Endothelial cell of umbilical vein (primary cell): ENCODE results near the gene ZNF414. TPM values are rescaled to one million over a fixed set of nuclear protein-coding genes. Genes with fewer than 3 reads are reported as not detected.

ENCODE experiments used
- BruUV-seq: library from RNA; stranded (reverse); fragments of 400-500 nt; replicated peaks from 2 replicates; lab custom pipeline; 2021; lab: Mats Ljungman, UMichigan
- CTCF ChIA-PET: fragments of 300-600, 350-600 bp; sonication (Branson Sonifier 250); formaldehyde crosslinking; loops from one replicate; lab custom pipeline; 2021; ENCODE audit warnings: antibody characterized with exemption, inconsistent platforms; lab: Charles Lee
- POLR2A ChIA-PET: fragments of 300-600, 350-600 bp; sonication (Branson Sonifier 250); formaldehyde crosslinking; loops from one replicate; lab custom pipeline; 2021; ENCODE audit warnings: antibody characterized with exemption, inconsistent platforms; lab: Charles Lee
- DNase-seq: peaks from one replicate; pipeline ENCODE4 v3.0.0-alpha.2; 2011; ENCODE audit warnings: low read depth, low spot score
- FAIRE-seq: peaks from 2 replicates; lab custom pipeline; 2011; peaks lifted over from hg19 to GRCh38; lab: Jason Lieb, UNC
- H2AFZ ChIP-seq: 2 replicates; pipeline ENCODE4 v1.6.0; 2012; ENCODE audit warnings: low read depth, low read length, control low read depth, inconsistent platforms
- H3K27ac ChIP-seq: 2 replicates; pipeline ENCODE4 v1.5.1; 2011; ENCODE audit warnings: low read depth, mild to moderate bottlenecking, control low read depth, low read length, moderate library complexity; ENCODE audit not compliant: insufficient read depth
- H3K27me3 ChIP-seq, 2 experiments: 2 replicates each; pipeline versions ENCODE4 v1.6.0 to v1.6.1; 2011; ENCODE audit warnings: low read length in 2 of 2, mixed read lengths in 1 of 2; ENCODE audit not compliant: control insufficient read depth in 2 of 2, insufficient read depth in 2 of 2
- H3K36me3 ChIP-seq, 2 experiments: 2 replicates in 1 of 2; 3 replicates in 1 of 2; pipeline ENCODE4 v1.5.1; 2011; ENCODE audit warnings: low read length in 2 of 2, mild to moderate bottlenecking in 1 of 2, moderate library complexity in 1 of 2; ENCODE audit not compliant: control insufficient read depth in 2 of 2, insufficient read depth in 2 of 2; ENCODE audit errors: extremely low read depth in 1 of 2
- H3K4me1 ChIP-seq: 3 replicates; pipeline ENCODE4 v1.5.1; 2011; ENCODE audit warnings: mild to moderate bottlenecking, low read length; ENCODE audit not compliant: control insufficient read depth, insufficient read depth; ENCODE audit errors: extremely low read depth
- H3K4me2 ChIP-seq: 2 replicates; pipeline ENCODE4 v1.6.1; 2011; ENCODE audit warnings: low read length, control low read depth, mixed read lengths; ENCODE audit not compliant: insufficient read depth
- H3K4me3 ChIP-seq, 3 experiments: fragments of 200-600 bp in 1 of 3; sonication (generic), shearing (Covaris generic) in 1 of 3; replicated peaks in 1 of 3; 2 replicates each; pipeline ENCODE4 v1.5.1; 2011 to 2016; ENCODE audit warnings: control low read depth in 3 of 3, low read length in 3 of 3, mild to moderate bottlenecking in 2 of 3, inconsistent platforms in 1 of 3, low read depth in 1 of 3, moderate library complexity in 1 of 3; ENCODE audit not compliant: insufficient read depth in 1 of 3
- H3K79me2 ChIP-seq: 2 replicates; pipeline ENCODE4 v1.6.0; 2012; ENCODE audit warnings: low read length, inconsistent platforms; ENCODE audit not compliant: control insufficient read depth, insufficient read depth
- H3K9ac ChIP-seq: replicated peaks from 2 replicates; pipeline ENCODE3; 2011; ENCODE audit warnings: low read length, control low read depth; ENCODE audit not compliant: insufficient read depth; ENCODE audit errors: extremely low read depth
- H3K9me1 ChIP-seq: replicated peaks from 3 replicates; pipeline ENCODE4 v1.6.0; 2011; ENCODE audit warnings: mild to moderate bottlenecking, low read length; ENCODE audit not compliant: control insufficient read depth, insufficient read depth; ENCODE audit errors: extremely low read depth
- H3K9me3 ChIP-seq: replicated peaks from 2 replicates; pipeline ENCODE4 v1.5.1; 2012; ENCODE audit warnings: low read length, inconsistent platforms; ENCODE audit not compliant: control insufficient read depth, insufficient read depth
- H4K20me1 ChIP-seq: replicated peaks from 2 replicates; pipeline ENCODE3; 2011; ENCODE audit warnings: mild to moderate bottlenecking, low read length; ENCODE audit not compliant: control insufficient read depth, insufficient read depth; ENCODE audit errors: extremely low read depth
- EZH2 ChIP-seq: IDR thresholded peaks from 2 replicates; pipeline ENCODE4 v1.6.1; 2012; ENCODE audit warnings: borderline replicate concordance, low read depth, mild to moderate bottlenecking, moderate library complexity, low read length, inconsistent platforms; ENCODE audit not compliant: severe bottlenecking
- FOS ChIP-seq: IDR thresholded peaks from 2 replicates; pipeline ENCODE4 v1.6.1; 2011; ENCODE audit warnings: mild to moderate bottlenecking, low read length, moderate library complexity, borderline replicate concordance; ENCODE audit not compliant: insufficient read depth
- GATA2 ChIP-seq: IDR thresholded peaks from 2 replicates; pipeline ENCODE4 v1.7.0; 2011; ENCODE audit warnings: low read depth, mild to moderate bottlenecking, moderate library complexity, mixed read lengths, low read length; ENCODE audit not compliant: insufficient read length, insufficient read depth
- JUN ChIP-seq: IDR thresholded peaks from 2 replicates; pipeline ENCODE4 v1.6.1; 2011; ENCODE audit warnings: borderline replicate concordance, low read depth; ENCODE audit not compliant: insufficient read length, insufficient read depth
- MYC ChIP-seq: IDR thresholded peaks from one replicate; pipeline ENCODE4 v1.6.1; 2011; ENCODE audit warnings: mild to moderate bottlenecking, low read depth, low read length
- POLR2A ChIP-seq: IDR thresholded peaks from 2 replicates; pipeline ENCODE4 v1.6.1; 2012; ENCODE audit warnings: low read depth, mild to moderate bottlenecking, control low read depth, low read length
- POLR2AphosphoS5 ChIP-seq: IDR thresholded peaks from 2 replicates; pipeline ENCODE4 v1.6.1; 2012; ENCODE audit warnings: low read depth, mild to moderate bottlenecking, control low read depth, low read length, moderate library complexity; ENCODE audit not compliant: insufficient read depth
- dilution Hi-C: fragments of 300-500 bp; cut with MboI; formaldehyde crosslinking; loops from one replicate; pipeline ENCODE4 v1.15.0; 2019; ENCODE audit warnings: low sequenced_read_pairs; ENCODE audit not compliant: extremely low pct_ligation_motif_present
- intact Hi-C: fragments of 100-400 bp; cut with micrococcal nuclease; formaldehyde crosslinking; loops from one replicate; pipeline ENCODE4 v1.10.0; 2022
- polyA plus RNA-seq, 4 experiments: library from polyadenylated mRNA; depleted of rRNA in 3 of 4; stranded (reverse) in 3 of 4; unstranded in 1 of 4; fragments of >200 nt; gene quantifications; 2 replicates each; pipeline versions ENCODE4 v1.2.1 to v1.2.3, GENCODE V29; 2011 to 2012; ENCODE audit warnings: missing spikeins in 1 of 4
- total RNA-seq: library from RNA; stranded (reverse); gene quantifications from 2 replicates; pipeline ENCODE4 v1.2.3, GENCODE V29; 2021
- TF ChIP-seq, protein P1 (sequence below), 2 donors: IDR thresholded peaks; 1 replicate in 1 of 2; 2 replicates in 1 of 2; pipeline ENCODE4 v1.5.1; 2011; ENCODE audit warnings: low read length in 2 of 2, mild to moderate bottlenecking in 2 of 2, moderate library complexity in 2 of 2, control low read depth in 1 of 2, inconsistent platforms in 1 of 2, low read depth in 1 of 2; ENCODE audit not compliant: insufficient read depth in 1 of 2; ENCODE audit errors: extremely low read depth in 1 of 2
- TF ChIP-seq, protein P2 (sequence below): IDR thresholded peaks from 2 replicates; pipeline ENCODE4 v1.6.1; 2011; ENCODE audit not compliant: insufficient read depth, insufficient read length

Gene ZNF414
- total and polyA plus RNA-seq, 2 donors (not counting 3 experiments of a cell fraction or from before 2014, with no cell fraction given): 11.6 to 20.6 TPM

DNA sequence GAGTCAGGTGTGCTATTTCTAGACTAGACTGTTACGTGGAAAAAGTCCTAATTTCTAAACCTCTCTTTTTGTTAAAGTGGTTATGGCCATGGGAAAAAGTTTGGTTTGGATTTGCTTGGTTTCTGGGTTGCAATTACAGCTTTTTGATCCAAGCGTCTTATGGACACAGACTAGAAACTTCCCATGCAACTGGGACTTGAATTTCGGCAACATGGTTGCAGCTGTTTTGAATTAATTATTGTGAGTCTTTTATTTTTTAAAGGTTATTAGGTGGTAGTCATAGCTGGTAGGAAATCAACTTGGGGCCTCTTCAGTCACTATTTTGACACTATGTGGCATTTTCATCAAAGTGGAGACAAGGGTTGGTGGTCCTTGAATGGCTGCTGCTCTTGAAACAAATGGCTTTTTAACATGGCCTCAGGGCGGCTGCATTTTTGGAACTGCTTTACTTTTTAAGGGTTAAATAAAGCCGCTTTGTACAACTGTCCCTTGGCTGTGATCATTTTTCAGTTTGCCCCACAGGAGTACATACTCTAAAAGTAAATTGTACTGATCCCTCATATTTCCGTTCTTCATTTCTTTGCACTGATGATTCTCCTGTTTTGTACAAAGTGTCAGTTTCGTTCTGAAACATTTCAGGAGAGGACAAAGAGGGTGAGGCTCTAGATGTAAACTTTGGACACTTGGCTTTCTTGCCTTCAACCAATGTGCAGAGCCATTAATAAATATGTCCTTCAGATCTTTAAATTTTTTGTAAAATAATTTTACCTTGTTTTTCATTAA, 53.3 kb downstream of the ZNF414 start:
- no TSS peak for BruUV-seq
- no peak overlapping the region for H2AFZ ChIP-seq
- FAIRE-seq (no peak), DNase-seq (no peak)
- peaks cover 31 to 35% of the 10 kb centered on the region in 2 experiments for H3K36me3 ChIP-seq
- H3K4me3 ChIP-seq: no peak overlapping the region
- peak overlapping the region; percentile 29 for H3K27ac ChIP-seq
- ChIA-PET CTCF (interaction anchor here (0.6 to 1.9 kb wide), 3 partner anchors 105 to 121 kb away, joined by 3 to 7 read pairs (median 4); no protein-coding TSS in a partner anchor), POLR2A (no interaction called here)
- intact Hi-C loops: no loop called here
- H3K27me3 ChIP-seq: no peaks in the 10 kb centered on the region
- H3K9ac ChIP-seq: no peak overlapping the region
- peaks cover 96% of the 10 kb centered on the region for H3K79me2 ChIP-seq
- no peak for TF ChIP-seq POLR2AphosphoS5
- TF ChIP-seq GATA2: no peak
- no peak for TF ChIP-seq POLR2A
- no peak for TF ChIP-seq MYC
- TF ChIP-seq, protein P1, sequence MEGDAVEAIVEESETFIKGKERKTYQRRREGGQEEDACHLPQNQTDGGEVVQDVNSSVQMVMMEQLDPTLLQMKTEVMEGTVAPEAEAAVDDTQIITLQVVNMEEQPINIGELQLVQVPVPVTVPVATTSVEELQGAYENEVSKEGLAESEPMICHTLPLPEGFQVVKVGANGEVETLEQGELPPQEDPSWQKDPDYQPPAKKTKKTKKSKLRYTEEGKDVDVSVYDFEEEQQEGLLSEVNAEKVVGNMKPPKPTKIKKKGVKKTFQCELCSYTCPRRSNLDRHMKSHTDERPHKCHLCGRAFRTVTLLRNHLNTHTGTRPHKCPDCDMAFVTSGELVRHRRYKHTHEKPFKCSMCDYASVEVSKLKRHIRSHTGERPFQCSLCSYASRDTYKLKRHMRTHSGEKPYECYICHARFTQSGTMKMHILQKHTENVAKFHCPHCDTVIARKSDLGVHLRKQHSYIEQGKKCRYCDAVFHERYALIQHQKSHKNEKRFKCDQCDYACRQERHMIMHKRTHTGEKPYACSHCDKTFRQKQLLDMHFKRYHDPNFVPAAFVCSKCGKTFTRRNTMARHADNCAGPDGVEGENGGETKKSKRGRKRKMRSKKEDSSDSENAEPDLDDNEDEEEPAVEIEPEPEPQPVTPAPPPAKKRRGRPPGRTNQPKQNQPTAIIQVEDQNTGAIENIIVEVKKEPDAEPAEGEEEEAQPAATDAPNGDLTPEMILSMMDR (IDR thresholded peaks at IDR 0.05; ENCODE audit: extremely low read depth in 1 of 2, insufficient read depth in 1 of 2, low read depth in 1 of 2, low read length in 2 of 2): no peak
- no peak for TF ChIP-seq EZH2
- TF ChIP-seq JUN: no peak
- TF ChIP-seq, protein P2, sequence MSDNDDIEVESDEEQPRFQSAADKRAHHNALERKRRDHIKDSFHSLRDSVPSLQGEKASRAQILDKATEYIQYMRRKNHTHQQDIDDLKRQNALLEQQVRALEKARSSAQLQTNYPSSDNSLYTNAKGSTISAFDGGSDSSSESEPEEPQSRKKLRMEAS: no peak
- TF ChIP-seq FOS: no peak
- H3K4me2 ChIP-seq: no peak overlapping the region
- dilution Hi-C loops: no loop called here
- no peaks in the 10 kb centered on the region for H3K9me1 ChIP-seq
- H3K9me3 ChIP-seq: no peaks in the 10 kb centered on the region
- H3K4me1 ChIP-seq: peaks cover 32% of the 10 kb centered on the region
- H4K20me1 ChIP-seq: peaks cover 47% of the 10 kb centered on the region

Other genes starting within 250 kb of the ZNF414 start
- gene CD320, start 205.8 kb downstream of the ZNF414 start, total RNA-seq: 84.9 and 86.7 TPM in 2 replicates
- 190 and 255 TPM in 2 replicates for gene CD320, start 205.8 kb downstream of the ZNF414 start, polyA plus RNA-seq
- 60.2 and 62.0 TPM in 2 replicates for gene NDUFA7, start 192.8 kb downstream of the ZNF414 start, total RNA-seq
- 169 and 196 TPM in 2 replicates for gene NDUFA7, start 192.8 kb downstream of the ZNF414 start, polyA plus RNA-seq
- 1,555 and 1,664 TPM in 2 replicates for gene RPS28, start 192.7 kb downstream of the ZNF414 start, total RNA-seq
- gene RPS28, start 192.7 kb downstream of the ZNF414 start, polyA plus RNA-seq: 865 and 990 TPM in 2 replicates
- gene KANK3, start 170.9 kb downstream of the ZNF414 start, total RNA-seq: 26.3 and 30.0 TPM in 2 replicates
- gene KANK3, start 170.9 kb downstream of the ZNF414 start, polyA plus RNA-seq: 22.1 and 25.0 TPM in 2 replicates
- gene ANGPTL4, start 150.0 kb downstream of the ZNF414 start, total RNA-seq: 3.9 and 4.6 TPM in 2 replicates
- 14.1 and 18.5 TPM in 2 replicates for gene ANGPTL4, start 150.0 kb downstream of the ZNF414 start, polyA plus RNA-seq
- 92.2 and 99.8 TPM in 2 replicates for gene RAB11B, start 123.8 kb downstream of the ZNF414 start, total RNA-seq
- gene RAB11B, start 123.8 kb downstream of the ZNF414 start, polyA plus RNA-seq: 74.1 and 80.0 TPM in 2 replicates
- 40.1 and 43.5 TPM in 2 replicates for gene MARCHF2, start 100.9 kb downstream of the ZNF414 start, total RNA-seq
- 91.9 and 130 TPM in 2 replicates for gene MARCHF2, start 100.9 kb downstream of the ZNF414 start, polyA plus RNA-seq
- gene HNRNPM, start 69.2 kb downstream of the ZNF414 start, total RNA-seq: 288 and 301 TPM in 2 replicates
- gene HNRNPM, start 69.2 kb downstream of the ZNF414 start, polyA plus RNA-seq: 244 and 250 TPM in 2 replicates
- 0.31 TPM in 1 of 2 replicates, not detected in the other for gene PRAM1, start 11.5 kb downstream of the ZNF414 start, total RNA-seq
- 0.14 TPM in 1 of 2 replicates, not detected in the other for gene PRAM1, start 11.5 kb downstream of the ZNF414 start, polyA plus RNA-seq
- 0.07 and 0.22 TPM in 2 replicates for gene MYO1F, start 63.3 kb upstream of the ZNF414 start, total RNA-seq
- 0.25 and 0.39 TPM in 2 replicates for gene MYO1F, start 63.3 kb upstream of the ZNF414 start, polyA plus RNA-seq
- 17.4 and 18.9 TPM in 2 replicates for gene ADAMTS10, start 96.5 kb upstream of the ZNF414 start, total RNA-seq
- 15.8 and 19.6 TPM in 2 replicates for gene ADAMTS10, start 96.5 kb upstream of the ZNF414 start, polyA plus RNA-seq
- gene NFILZ, start 116.5 kb upstream of the ZNF414 start, total RNA-seq: not detected in 2 replicates
- gene NFILZ, start 116.5 kb upstream of the ZNF414 start, polyA plus RNA-seq: not detected in 2 replicates
- not detected in 2 replicates for gene ACTL9, start 184.6 kb upstream of the ZNF414 start, total RNA-seq
- gene ACTL9, start 184.6 kb upstream of the ZNF414 start, polyA plus RNA-seq: not detected in 2 replicates
- not detected in 2 replicates for gene OR2Z1, start 207.5 kb upstream of the ZNF414 start, total RNA-seq
- gene OR2Z1, start 207.5 kb upstream of the ZNF414 start, polyA plus RNA-seq: not detected in 2 replicates